NCI-H2107 treated with DMSO at 0.1 percent for 48 hours (cell line): ENCODE results near the gene NUPR1.
"Not testable (repeated sequence)": the region's sequence is repeated elsewhere in the genome, so short reads cannot be mapped to it uniquely, and the experiment has no call there.

Source experiments
- DNase-seq: peaks from one replicate; lab custom pipeline; 2025; ENCODE audit not compliant: unreplicated experiment; lab: John Stamatoyannopoulos, UW

The NUPR1 gene, protein sequence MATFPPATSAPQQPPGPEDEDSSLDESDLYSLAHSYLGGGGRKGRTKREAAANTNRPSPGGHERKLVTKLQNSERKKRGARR

DNA sequence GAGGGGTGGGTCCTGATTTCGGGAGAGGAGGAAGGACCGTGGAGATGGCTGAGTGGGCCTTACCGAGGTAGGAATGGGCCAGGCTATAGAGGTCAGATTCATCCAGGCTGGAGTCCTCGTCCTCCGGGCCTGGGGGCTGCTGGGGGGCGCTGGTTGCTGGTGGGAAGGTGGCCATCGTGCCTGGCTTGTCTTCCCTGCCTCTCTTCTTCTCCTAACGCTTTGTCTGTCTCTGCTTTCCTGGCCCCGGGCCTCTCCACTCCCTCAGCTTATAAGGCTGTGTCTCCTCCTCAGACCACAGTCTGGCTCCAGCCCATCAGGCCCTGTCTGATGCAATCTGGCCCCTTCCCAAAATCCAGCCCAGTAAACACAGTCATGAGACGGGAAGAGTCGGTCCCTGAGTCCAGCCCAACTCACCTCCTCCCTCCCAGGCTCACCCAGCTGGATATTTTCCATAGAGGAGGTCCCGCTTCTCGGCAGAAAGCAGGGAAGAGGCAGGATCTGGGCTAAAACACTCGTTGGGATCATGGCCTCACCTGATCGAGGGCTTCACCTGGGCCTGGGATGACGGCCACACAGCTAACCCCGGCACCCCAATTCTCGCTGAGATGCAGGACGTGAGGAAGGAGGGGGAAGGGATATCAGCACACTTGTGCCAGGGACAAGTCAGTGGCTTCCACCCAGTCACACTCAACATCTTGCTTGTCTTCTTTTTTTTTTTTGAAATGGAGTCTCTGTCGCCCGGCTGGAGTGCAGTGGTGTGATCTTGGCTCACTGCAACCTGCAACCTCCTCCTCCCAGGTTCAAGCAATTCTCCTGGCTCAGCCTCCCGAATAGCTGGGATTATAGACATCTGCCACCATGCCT is at the start of gene NUPR1:
NUPR1 (minus strand) TSS at position 242 of the 864 bp plus-strand sequence; CDS start at position 175, 67 bp downstream.
- peak; percentile 15 for DNase-seq

DNA sequence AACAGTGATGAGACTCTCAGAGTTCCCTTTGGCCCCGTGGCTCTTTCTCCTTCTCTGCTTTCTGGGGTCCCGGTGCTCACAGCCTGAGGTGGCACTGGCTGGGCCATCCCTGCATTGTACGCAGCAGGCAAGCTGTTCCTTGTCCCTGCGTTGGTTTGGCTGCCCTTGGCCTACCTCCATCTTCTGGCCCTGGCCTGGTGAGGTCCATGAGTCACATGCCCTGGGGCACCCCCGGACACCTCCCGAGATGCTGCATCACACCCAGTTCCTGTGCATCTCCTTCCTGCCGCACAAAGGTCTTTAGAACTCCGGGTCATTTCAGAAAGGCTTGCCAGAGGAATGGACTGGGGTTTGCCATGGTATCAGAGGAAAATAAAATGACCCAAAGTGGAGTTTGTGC is 48.6 kb upstream of the NUPR1 start:
- no peak for DNase-seq

DNA sequence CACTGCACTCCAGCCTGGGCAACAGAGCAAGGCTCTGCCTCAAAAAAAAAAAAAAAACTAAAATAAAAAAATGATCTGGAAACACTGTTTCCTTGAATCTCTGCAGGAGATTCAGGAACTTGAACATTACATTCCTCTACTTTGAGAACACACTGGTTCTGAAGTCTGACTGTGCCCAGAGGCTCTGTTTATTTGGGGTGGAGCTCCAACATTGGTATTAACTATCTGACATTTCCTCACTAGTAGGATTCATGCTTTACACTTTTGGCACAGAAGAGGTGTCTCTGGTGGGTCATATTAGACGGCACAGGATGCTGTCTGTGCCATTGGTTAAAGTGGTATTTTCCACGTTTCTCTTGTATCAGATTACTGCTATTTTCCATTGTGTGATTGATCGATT is 47.7 kb upstream of the NUPR1 start:
- no peak for DNase-seq

DNA sequence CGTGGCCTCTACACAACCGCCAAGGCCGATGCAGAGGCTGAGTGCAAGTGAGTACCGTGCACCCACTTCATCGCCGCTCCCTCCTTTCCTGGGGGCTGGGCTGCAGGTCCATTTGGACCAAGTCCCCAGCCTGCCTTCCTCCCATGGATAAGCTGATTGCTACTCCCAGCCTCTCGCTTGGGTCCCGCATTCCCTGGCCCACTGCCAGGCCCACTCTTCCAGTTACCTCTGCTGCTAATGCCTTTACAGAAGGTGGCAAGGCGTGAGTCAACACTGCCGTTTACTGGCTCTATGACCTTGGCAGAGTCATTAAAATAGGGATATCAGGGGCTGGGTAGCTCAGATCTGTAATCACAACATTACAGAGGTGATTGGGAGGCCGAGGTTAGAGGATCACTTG is 46.9 kb upstream of the NUPR1 start:
- no peak for DNase-seq

DNA sequence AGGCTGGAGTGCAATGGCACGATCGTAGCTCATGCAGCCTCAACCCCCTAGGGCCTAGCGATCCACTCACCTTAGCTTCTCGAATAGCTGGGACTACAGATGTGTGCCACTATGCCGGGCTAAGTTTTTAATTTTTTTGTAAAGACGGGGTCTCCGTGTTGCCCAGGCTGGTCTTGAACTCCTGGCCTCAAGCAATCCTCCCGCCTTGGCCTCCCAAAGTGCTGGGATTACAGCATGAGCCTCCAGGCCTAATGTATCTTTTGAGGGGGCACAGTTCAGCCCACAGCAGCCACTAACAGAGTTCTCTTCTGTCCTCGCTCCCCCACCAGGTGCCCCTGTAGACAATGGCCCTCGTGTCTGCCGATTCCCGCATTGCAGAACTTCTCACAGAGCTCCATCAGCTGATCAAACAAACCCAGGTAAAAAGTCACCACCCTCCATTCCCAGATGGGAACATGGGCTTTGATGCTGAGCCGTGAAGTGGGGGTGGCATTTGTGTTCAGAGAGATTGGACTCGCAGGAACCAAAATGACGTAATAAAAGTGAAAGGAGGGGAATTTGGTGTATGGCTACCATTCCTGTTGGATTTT is 42.0 kb upstream of the NUPR1 start:
- DNase-seq: no peak

DNA sequence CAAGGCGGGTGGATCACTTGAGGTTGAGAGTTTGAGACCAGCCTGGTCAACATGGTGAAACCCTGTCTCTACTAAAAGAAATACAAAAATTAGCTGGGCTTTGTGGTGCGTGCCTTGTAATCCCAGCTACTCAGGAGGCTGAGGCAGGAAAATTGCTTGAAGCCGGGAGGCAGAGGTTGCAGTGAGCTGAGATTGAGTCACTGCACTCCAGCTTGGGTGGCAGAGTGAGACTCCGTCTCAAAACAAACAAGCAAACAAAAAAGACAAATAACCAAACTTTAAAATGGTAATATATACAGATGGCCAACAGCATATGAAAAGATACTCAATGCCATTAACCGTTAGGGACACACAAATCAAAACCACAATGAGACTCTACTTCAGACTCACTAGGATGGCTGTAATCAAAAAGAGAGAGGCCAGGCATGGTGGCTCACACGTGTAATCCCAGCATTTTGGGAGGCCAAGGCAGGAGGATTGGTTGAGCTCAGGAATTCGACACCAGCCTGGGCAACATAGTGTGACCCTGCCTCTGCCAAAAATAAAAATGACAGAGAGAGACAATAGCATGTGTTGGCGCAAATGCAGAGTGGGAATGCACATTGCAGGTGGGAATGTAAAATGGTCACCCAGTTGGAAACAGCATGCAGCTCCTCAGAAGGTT is 36.8 kb upstream of the NUPR1 start:
- DNase-seq: no peak

DNA sequence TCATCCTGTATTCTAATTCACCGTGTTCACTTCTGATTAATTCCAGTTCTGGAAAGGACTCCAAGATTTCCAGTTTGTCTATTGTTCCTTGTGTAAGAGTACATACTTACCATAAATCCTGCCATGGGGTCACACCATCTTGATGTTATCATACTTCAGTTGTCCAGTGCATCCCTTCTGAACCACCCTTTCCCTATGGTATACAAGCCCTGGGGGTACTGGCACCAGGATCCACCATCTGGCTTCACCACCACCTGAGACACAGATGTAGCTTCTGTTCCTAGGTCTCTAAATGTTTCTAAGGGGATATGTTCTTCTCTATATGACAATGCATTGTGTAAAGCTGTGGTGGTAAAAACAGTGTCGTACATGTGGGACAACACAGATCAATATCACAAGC is 36.2 kb upstream of the NUPR1 start:
- DNase-seq: no peak

DNA sequence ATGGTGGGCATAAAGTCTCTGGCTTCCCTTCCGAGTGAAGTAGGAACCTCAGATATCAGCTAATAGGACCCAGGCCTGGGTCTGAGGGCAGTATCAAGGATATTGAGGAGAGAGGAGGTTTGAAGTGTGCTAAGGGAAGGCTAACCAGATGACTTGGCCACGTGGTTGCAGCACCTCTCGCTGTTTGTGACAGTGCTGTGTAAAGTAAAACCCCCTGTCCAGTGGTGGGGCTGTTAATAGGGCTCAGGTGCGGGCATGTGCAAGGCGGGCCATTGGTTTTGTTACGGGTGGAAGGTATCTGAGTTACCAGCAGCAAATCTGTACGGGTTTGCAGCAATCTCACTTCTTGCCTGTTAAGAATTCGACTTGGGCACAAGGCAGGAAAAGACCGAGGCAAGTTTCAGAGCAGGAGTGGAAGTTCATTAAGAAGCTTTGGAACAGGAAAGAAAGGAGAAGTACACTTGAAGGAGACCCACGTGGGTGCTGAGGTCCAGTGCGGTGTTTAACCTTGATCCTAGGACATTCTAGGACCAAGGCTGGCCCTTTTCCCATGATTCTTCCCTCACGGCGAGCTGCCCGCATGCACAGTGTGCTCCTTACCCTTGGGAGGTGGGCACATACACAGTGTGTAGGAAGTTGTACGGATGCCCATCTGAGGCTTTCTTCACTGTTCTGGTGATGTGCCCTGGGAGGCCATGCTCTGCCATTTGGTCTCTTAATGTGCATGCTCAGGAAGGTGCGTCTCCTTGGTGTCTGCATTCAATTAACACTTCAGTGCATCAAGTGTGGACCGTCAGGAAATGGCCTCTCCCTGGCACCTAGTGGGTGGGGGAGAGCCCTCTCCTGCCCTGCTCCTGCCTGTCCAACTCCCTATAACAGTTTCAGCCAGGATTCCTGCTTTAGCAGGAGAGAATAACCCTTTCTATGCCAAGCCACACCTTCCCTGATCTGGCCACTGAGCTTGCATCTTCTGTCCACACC is 35.3 kb upstream of the NUPR1 start:
- no peak for DNase-seq

DNA sequence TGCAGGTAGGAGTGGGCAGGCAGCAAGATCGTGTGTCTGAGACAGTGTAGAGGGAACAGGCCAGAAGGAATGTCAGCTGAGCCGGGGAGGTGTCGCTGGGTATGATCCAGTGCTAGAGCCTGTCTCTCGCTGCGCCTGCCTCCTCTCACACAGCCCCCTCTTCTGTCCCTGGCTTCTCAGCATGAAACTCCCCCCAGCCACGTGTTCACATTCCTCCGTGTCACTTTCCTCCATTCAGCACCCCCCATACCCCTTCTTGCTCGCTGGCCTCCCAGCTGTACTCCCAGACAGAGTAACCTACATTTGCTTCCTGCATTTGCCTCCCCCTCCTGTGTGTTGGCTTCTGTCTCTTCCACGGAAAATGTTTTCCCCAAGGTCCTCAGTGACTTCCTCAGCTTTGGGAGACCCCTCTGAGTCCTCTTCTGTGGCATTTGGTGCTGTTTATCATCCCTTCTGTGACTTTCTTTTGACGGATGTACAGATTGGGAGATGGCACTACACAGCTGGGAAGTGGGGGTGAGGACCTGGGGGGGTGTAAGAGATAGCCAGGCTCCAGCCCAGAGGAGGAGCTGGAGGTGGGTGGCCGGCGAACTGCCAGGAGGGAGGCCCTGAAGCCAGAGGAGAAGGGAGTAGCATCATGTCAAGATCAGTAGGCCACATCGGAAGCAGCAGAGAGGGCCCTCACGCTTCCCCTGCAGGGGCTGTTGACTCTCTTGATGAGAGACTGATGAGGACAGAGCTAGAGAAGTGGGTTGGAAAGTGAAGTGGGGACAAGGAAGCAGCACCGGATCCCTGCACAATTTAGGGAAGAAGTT is 34.1 kb upstream of the NUPR1 start:
- DNase-seq: no peak

DNA sequence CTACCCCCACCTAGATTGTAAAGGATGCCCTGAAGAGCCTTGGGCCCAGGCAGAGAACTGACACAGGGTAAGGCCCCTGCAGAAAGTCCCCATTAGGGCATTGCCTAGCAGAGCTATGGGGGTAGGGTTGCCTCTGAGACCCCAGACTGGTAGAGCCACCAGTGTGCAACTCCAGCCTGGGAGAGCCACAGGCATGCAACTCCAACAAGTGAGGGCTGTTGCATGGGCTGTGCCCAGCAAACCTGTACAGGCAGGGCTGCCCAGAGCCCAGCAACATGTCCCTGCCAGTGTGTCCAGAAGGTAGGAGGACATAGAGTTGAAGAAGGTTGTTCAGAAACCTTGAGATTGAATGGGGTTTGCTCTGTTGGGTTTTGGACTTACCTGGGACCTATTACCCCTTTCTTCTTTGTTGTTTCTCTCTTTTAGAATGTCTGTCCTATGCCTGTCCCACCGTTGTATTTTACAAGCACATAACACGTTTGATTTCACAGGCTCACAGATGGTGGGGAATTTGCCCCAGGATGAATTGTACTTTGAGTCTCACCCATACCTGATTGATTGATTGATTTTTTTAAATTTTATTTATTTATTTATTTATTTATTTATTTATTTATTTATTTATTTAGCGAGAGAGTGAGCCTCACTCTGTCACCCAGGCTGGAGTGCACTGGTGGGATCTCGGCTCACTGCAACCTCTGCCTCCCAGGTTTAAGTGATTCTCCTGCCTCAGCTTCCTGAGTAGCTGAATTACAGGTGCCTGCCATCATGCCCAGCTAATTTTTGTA is 31.4 kb upstream of the NUPR1 start:
- no peak for DNase-seq

DNA sequence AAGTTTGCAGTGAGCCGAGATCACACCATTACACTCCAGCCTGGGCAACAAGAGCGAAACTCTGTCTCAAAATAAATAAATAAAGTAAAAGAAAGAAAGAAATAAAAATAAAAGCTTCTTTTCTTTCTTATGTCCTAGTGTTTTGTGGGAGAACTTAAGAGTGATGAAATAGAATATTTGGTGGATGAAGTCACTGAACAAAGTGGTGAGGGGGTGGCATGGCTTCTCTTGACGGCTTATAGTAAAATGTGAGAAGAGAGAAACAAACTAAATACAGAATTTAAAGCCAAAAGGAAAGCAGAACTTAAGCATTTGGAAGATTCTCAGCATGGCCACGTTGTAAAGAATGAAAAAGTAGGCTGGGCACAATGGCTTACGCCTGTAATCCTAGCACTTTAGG is 30.2 kb upstream of the NUPR1 start:
- no peak for DNase-seq

DNA sequence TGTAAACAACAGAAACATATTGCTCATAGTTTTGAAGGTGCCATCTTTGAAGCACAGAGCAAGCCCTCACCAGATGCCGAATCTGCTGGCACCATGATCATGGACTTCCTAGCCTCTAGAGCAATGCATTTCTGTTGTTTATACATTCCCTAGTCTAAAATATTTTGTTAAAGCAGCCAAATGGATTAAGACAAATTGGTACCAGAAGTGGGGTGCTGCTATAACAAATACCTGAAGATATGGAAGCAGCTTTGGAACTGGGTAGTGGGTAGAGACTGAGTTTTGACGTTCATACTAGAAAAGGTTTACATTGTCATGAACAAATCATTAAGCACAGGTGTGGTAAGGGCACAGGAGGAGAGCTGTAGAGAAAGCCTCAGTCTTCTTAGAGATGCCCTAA is 28.5 kb upstream of the NUPR1 start:
- DNase-seq: no peak

DNA sequence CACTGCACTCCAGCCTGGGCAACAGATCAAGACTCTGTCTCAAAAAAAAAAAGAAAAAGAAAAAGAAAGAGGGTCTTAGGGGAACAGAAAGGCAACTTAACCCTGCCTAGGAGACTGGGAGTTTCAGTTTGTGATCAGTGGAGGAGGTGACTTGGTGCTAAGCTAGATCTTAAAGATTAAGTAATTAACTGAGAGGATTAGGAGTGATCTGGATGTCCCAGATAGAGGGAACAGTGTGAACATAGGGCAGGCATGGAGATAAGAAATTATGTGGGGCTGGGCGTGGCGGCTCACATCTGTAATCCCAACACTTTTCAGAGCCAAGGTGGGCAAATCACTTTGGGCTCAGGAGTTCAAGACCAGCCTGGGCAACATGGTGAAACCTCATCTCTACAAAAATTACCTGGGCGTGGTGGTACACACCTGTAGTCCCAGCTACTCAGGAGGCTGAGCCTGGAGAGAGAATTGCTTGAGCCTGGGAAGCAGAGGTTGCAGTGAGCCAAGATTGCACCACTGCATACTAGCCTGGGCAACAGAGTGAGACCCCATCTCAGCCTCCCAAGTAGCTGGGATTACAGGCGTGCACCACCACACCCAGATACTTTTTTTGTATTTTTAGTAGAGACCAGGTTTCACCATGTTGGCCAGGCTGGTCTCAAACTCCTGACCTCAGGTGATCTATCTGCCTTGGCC is 27.6 kb upstream of the NUPR1 start:
- not testable (repeated sequence) for DNase-seq

DNA sequence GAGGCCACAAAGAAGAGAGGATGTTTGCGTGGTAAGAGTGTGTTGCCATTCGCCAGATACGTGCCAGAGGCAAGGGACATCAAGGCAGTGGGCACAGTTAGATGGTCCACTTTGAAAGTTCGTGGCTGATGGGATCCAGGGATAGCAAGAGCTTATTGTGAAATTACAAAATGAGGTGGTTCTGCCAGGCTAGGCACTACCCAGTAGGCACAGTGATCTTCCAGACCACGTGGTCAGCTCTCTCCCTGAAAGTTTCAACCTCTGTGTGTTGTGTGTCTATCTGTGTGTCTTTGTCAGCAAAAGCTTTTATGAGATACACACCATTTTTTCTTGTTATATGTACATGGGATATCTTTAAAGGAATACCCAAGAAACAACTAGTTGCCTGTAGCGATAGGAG is 24.4 kb upstream of the NUPR1 start:
- DNase-seq: no peak

DNA sequence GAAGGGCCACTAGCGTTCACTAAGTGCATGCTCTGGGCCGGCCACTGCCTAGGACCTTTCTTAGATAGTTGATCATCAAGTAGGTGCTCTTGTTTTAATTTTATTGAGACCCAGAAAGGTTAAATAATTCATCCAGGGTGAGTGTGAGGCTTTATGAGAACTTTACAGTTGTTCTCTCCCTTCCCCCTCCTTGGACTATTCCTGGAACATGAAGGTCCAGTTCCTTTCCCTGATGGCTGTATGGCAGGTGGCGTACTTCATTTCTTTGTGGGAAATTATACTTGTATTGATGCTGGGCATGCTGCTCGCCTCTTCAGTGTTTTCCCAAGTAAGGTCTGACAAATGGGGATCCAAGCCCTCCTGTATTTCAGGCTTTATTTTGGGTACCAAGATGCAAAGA is 23.4 kb upstream of the NUPR1 start:
- DNase-seq: no peak

DNA sequence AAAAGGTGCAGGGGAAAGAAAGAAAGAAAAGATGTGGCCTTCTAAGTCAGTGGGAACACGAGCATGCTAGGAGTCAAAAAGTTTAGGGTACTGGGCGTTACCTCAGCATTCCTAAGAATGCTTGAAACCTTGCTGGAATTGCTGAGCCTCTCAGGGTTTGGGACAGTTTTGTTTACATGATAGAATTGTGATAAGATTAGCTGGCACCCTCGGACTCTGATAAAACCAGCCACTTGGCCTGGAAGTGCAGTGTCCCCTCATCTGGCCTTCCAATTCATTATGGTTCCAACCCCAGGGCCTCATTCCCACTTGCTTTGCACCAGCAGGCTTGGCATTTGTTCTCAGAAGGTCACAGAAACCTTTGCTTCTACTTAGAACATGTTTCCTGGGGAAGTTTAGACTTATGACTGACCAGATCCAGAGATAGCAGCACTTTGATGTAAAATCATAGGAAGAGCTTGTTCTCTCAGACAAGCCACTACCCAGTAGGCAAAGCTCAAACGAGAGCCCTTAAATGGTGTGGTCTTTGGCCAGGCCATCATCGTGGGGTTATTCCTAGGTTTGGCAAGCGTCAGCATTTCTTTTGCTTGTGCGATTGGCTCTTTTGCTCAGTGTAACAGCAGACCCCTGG is 22.9 kb upstream of the NUPR1 start:
- no peak for DNase-seq

DNA sequence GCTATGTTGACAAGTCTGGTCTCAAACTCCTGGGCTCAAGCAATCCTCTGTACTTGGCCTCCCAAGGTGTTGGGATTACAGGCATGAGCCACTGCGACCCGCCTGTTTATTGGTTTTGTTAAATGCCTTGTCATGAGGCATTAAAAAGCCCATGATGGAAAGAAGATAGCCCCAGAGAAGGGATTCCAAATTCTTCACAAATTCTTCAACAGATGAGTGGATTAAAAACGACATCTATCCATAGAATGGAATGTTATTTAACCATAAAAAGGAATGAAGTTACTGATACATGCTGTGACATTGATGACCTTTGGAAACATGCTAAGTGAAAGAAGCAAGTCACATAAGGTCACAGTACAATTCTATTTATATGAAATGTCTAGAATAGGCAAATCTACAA is 19.7 kb upstream of the NUPR1 start:
- DNase-seq: no peak

DNA sequence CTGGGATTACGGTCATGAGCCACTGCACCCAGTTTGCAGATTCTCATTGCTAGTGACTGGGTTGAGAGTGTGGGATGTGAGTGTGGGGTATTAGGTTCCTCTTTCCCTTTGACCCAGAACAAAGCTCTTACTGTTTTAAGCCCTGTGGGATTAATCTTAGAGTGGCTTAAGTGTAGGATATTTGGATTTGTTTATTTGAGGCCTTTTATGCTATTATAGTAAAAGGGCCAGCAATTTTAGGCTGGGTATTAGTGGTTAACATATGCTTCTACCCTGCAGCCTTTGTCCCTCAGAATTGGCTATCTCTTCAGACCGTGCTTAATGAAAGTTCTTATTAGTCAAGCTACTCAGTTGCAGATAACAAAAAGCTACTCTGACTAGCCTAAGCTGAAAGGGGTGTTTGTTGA is 18.1 kb upstream of the NUPR1 start:
- no peak for DNase-seq
